ENCODE data around the gene PRAF2.

The PRAF2 gene

GRCh38 chrX:49111791-49112190 is 38.0 kb upstream of the PRAF2 start:
- TF ChIP-seq CTCF (IDR thresholded peaks at IDR 0.05; ENCODE audit: control extremely low read depth, extremely low read depth, low read depth, missing control alignments): no peak
- ChIA-PET POLR2A (no interaction called here), CTCF (interaction anchor here (1.3 kb wide), 1 partner anchor 61 kb away, joined by 3 read pairs; no protein-coding TSS in a partner anchor)
- DNase-seq (ENCODE audit: extremely low spot score): no peak

- CTCF ChIA-PET: interaction anchor here (1.1 to 1.8 kb wide), 3 partner anchors 13 to 62 kb away, joined by 3 to 4 read pairs (median 3); partner anchors contain the start of gene GPKOW
- DNase-seq (ENCODE audit: extremely low spot score): no peak
- POLR2A ChIA-PET: no interaction called here
- TF ChIP-seq CTCF (IDR thresholded peaks at IDR 0.05; ENCODE audit: control extremely low read depth, extremely low read depth, low read depth, missing control alignments): no peak
Observed at GRCh38 chrX:49110417-49110816, 36.6 kb upstream of the PRAF2 start.

- no peak for TF ChIP-seq CTCF (IDR thresholded peaks at IDR 0.05; ENCODE audit: control extremely low read depth, extremely low read depth, low read depth, missing control alignments)
- CTCF ChIA-PET: no interaction called here
- DNase-seq (ENCODE audit: extremely low spot score): no peak
- POLR2A ChIA-PET: no interaction called here
Observed at GRCh38 chrX:49108641-49109040, 34.8 kb upstream of the PRAF2 start.

- ChIA-PET POLR2A (no interaction called here), CTCF (interaction anchor here (1.1 to 1.8 kb wide), 2 partner anchors 11 to 105 kb away, joined by 3 to 5 read pairs; partner anchors contain the start of gene GRIPAP1)
- TF ChIP-seq CTCF (IDR thresholded peaks at IDR 0.05; ENCODE audit: control extremely low read depth, extremely low read depth, low read depth, missing control alignments): peak; percentile 16
- DNase-seq (ENCODE audit: extremely low spot score): no peak
Observed at GRCh38 chrX:49106930-49107329, 33.1 kb upstream of the PRAF2 start.

GRCh38 chrX:49106296-49106695 is 32.5 kb upstream of the PRAF2 start:
- no peak for TF ChIP-seq CTCF (IDR thresholded peaks at IDR 0.05; ENCODE audit: control extremely low read depth, extremely low read depth, low read depth, missing control alignments)
- ChIA-PET CTCF (interaction anchor here (1.1 to 1.8 kb wide), 2 partner anchors 10 to 104 kb away, joined by 3 to 5 read pairs; partner anchors contain the start of gene GRIPAP1), POLR2A (no interaction called here)
- DNase-seq (ENCODE audit: extremely low spot score): no peak

GRCh38 chrX:49103637-49104036 is 29.8 kb upstream of the PRAF2 start:
- ChIA-PET POLR2A (interaction anchor here (0.6 kb wide), 1 partner anchor 16 kb away, joined by 3 read pairs; no protein-coding TSS in a partner anchor), CTCF (no interaction called here)
- TF ChIP-seq CTCF (IDR thresholded peaks at IDR 0.05; ENCODE audit: control extremely low read depth, extremely low read depth, low read depth, missing control alignments): no peak
- no peak for DNase-seq (ENCODE audit: extremely low spot score)

Measured in GM10248 (cell line).